Liver (tissue), 9 donors: ENCODE data around the gene TMCO4. TPM values are rescaled to one million over a fixed set of nuclear protein-coding genes. Genes with fewer than 3 reads are reported as not detected.

Experiments used
- DNase-seq: peaks from one replicate; pipeline ENCODE4 v3.0.0-alpha.2; 2017; ENCODE audit warnings: low spot score
- H3K27ac ChIP-seq, 2 donors: one replicate each; pipeline ENCODE4 v1.7.0; 2013; ENCODE audit warnings: inconsistent platforms in 2 of 2, low read length in 2 of 2, control low read depth in 1 of 2, low read depth in 1 of 2, mild to moderate bottlenecking in 1 of 2
- H3K27me3 ChIP-seq, 4 donors: one replicate each; pipeline versions ENCODE4 v1.6.1 to v1.7.0; 2013; ENCODE audit warnings: low read length in 3 of 4, inconsistent platforms in 1 of 4, mild to moderate bottlenecking in 1 of 4, moderate library complexity in 1 of 4; ENCODE audit not compliant: control insufficient read depth in 4 of 4, insufficient read depth in 4 of 4
- H3K36me3 ChIP-seq, 4 donors: one replicate each; pipeline versions ENCODE4 v1.6.1 to v1.7.0; 2013; ENCODE audit warnings: low read length in 3 of 4, mild to moderate bottlenecking in 3 of 4, low read depth in 1 of 4, moderate library complexity in 1 of 4; ENCODE audit not compliant: control insufficient read depth in 4 of 4, insufficient read depth in 3 of 4
- H3K4me1 ChIP-seq, 4 donors: one replicate each; pipeline versions ENCODE4 v1.6.1 to v1.7.0; 2013; ENCODE audit warnings: low read length in 3 of 4, mild to moderate bottlenecking in 3 of 4, moderate library complexity in 1 of 4; ENCODE audit not compliant: control insufficient read depth in 4 of 4, insufficient read depth in 4 of 4
- H3K4me3 ChIP-seq, 3 donors: one replicate each; pipeline versions ENCODE4 v1.6.1 to v1.7.0; 2013; ENCODE audit warnings: low read length in 3 of 3, control low read depth in 1 of 3, low read depth in 1 of 3, mild to moderate bottlenecking in 1 of 3
- H3K9ac ChIP-seq, 2 donors: one replicate each; pipeline ENCODE4 v1.7.0; 2013; ENCODE audit warnings: low read length in 2 of 2, mild to moderate bottlenecking in 2 of 2, moderate library complexity in 2 of 2, control low read depth in 1 of 2, low read depth in 1 of 2
- H3K9me3 ChIP-seq, 4 donors: one replicate each; pipeline versions ENCODE4 v1.6.1 to v1.7.0; 2013; ENCODE audit warnings: low read length in 3 of 4; ENCODE audit not compliant: control insufficient read depth in 4 of 4
- CTCF ChIP-seq: fragments of 150-350 bp; IDR thresholded peaks from 2 replicates; pipeline ENCODE4 v1.5.1; 2017; ENCODE audit warnings: improper control_type of control experiment, low read depth, low read length; ENCODE audit not compliant: missing input control
- EGR1 ChIP-seq, 2 donors: IDR thresholded peaks; 2 replicates each; pipeline ENCODE4 v1.6.1; 2016 to 2018; ENCODE audit warnings: antibody characterized with exemption in 2 of 2, low read depth in 2 of 2
- FOXA1 ChIP-seq: IDR thresholded peaks from 2 replicates; pipeline ENCODE4 v1.6.1; 2016; ENCODE audit warnings: antibody characterized with exemption
- FOXA2 ChIP-seq: IDR thresholded peaks from 2 replicates; pipeline ENCODE4 v1.6.1; 2016; ENCODE audit warnings: antibody characterized with exemption
- GABPA ChIP-seq, 2 donors: IDR thresholded peaks in 1 of 2; conservative IDR thresholded peaks in 1 of 2; 2 replicates each; pipeline ENCODE4 v1.6.1; 2016; ENCODE audit warnings: antibody characterized with exemption in 2 of 2, mild to moderate bottlenecking in 1 of 2, moderate library complexity in 1 of 2
- HNF4A ChIP-seq, 2 donors: conservative IDR thresholded peaks; 2 replicates each; pipeline ENCODE4 v1.6.1; 2016; ENCODE audit warnings: antibody characterized with exemption in 2 of 2, mild to moderate bottlenecking in 2 of 2
- HNF4G ChIP-seq: IDR thresholded peaks from 2 replicates; pipeline ENCODE4 v1.6.1; 2016; ENCODE audit warnings: antibody characterized with exemption
- JUND ChIP-seq, 2 donors: IDR thresholded peaks; 2 replicates each; pipeline ENCODE4 v1.6.1; 2016; ENCODE audit warnings: antibody characterized with exemption in 2 of 2
- NR2F2 ChIP-seq: IDR thresholded peaks from 2 replicates; pipeline ENCODE4 v1.6.1; 2016; ENCODE audit warnings: antibody characterized with exemption
- RAD21 ChIP-seq, 2 donors: IDR thresholded peaks; 2 replicates each; pipeline ENCODE4 v1.6.1; 2016; ENCODE audit warnings: antibody characterized with exemption in 2 of 2, mild to moderate bottlenecking in 2 of 2
- REST ChIP-seq: IDR thresholded peaks from 2 replicates; pipeline ENCODE4 v1.6.1; 2016; ENCODE audit warnings: antibody characterized with exemption, mild to moderate bottlenecking
- RXRA ChIP-seq, 2 donors: IDR thresholded peaks; 2 replicates each; pipeline ENCODE4 v1.6.1; 2017 to 2018; ENCODE audit warnings: antibody characterized with exemption in 2 of 2, mild to moderate bottlenecking in 1 of 2
- SP1 ChIP-seq: IDR thresholded peaks from 2 replicates; pipeline ENCODE4 v1.6.1; 2018; ENCODE audit warnings: antibody characterized with exemption, mild to moderate bottlenecking
- TAF1 ChIP-seq: conservative IDR thresholded peaks from 2 replicates; pipeline ENCODE4 v1.6.1; 2016; ENCODE audit warnings: antibody characterized with exemption, mild to moderate bottlenecking
- WGBS: extraction: QIAGEN DNeasy Blood & Tissue Kit; methylation state at CpG from one replicate; pipeline ENCODE4 v1.1.7; 2013; 5-methylcytosine and 5-hydroxymethylcytosine counted together
- polyA plus RNA-seq, 2 donors: library from polyadenylated mRNA; stranded (reverse) in 1 of 2; unstranded in 1 of 2; fragments of 200-250 nt in 1 of 2; fragments of >200 nt in 1 of 2; fragmentation: Nextera tagmentation in 1 of 2; extraction: Ambion mirVana in 1 of 2; gene quantifications; one replicate each; pipeline versions ENCODE4 v1.2.1 to v1.2.3, GENCODE V29; 2013 to 2015
- total RNA-seq, 2 donors: library from RNA; depleted of rRNA; stranded (reverse); fragments of >200 nt; gene quantifications; one replicate each; pipeline ENCODE4 v1.2.3, GENCODE V29; 2014
- TF ChIP-seq, protein P1 (sequence below): IDR thresholded peaks from 2 replicates; pipeline ENCODE4 v1.6.1; 2016; ENCODE audit warnings: antibody characterized with exemption
- TF ChIP-seq, protein P2 (sequence below): IDR thresholded peaks from 2 replicates; pipeline ENCODE4 v1.6.1; 2016; ENCODE audit warnings: antibody characterized with exemption
- donor health status: healthy.
- donor health status: healthy.
- donor health status: healthy.
- donor health status: healthy.
- donor health status: healthy.

The TMCO4 gene
- total and polyA plus RNA-seq, 4 donors, result 4.0 to 9.5 (median 6.0) TPM

DNA sequence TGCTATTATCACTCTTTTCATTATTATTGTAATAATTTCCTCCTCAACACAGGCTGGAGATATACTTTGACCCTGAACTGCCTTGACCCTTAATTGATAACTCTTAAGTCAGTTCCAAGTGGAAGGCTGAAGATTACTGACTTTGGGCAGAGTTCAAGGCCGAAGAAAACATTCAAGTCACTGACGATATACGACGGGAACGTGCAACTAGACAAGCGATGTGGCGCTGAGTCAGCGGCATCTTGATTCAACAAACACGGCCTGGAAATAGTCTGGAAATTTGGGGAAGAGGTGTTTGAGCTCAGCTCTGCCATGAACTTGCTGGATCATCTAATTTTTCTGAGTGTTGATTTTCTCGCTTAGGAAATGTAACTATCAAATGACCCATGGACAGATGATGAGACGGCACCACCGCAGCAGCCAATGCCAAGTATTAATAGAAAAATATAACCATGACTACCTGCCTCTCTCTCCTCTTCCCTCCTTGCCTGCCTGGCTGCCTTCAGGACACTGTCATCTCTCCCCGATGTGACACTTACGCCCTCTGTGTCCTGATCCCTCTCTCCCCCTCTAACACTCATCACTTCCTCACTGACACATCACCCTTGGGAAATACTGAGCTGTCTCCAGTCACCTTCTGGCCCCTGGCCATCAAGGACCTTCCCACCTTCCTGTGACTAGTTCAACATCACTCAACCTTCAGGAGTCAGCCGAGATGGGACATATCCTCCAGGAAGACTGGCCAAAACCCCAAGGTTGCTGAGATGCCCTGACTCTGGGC lies 49.4 kb downstream of the TMCO4 start:
- DNase-seq, result no peak
- Histone ChIP-seq H3K27me3 (no peaks in the 10 kb centered on the region), H3K4me1 (peaks cover 0 to 15% (median 13%) of the 10 kb centered on the region in 4 donors), H3K4me3 (no peak overlapping the region), H3K9ac (no peak overlapping the region), H3K27ac (no peak overlapping the region), H3K9me3 (no peaks in the 10 kb centered on the region), H3K36me3 (peaks cover 0 to 27% (median 13%) of the 10 kb centered on the region in 4 donors)
- TF ChIP-seq CTCF (no peak), FOXA1 (no peak), REST (no peak), RXRA (IDR thresholded peaks at IDR 0.05) (no peak), FOXA2 (no peak), SP1 (no peak), GABPA (IDR thresholded peaks at IDR 0.05 in 1 of 2, conservative IDR thresholded peaks at IDR 0.05 in 1 of 2) (no peak), TAF1 (no peak), HNF4G (no peak), EGR1 (IDR thresholded peaks at IDR 0.05; ENCODE audit: low read depth in 2 of 2) (no peak), HNF4A (conservative IDR thresholded peaks at IDR 0.05) (no peak), RAD21 (IDR thresholded peaks at IDR 0.05) (no peak)
- TF ChIP-seq, protein P1, sequence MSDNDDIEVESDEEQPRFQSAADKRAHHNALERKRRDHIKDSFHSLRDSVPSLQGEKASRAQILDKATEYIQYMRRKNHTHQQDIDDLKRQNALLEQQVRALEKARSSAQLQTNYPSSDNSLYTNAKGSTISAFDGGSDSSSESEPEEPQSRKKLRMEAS, result no peak
- TF ChIP-seq, protein P2, sequence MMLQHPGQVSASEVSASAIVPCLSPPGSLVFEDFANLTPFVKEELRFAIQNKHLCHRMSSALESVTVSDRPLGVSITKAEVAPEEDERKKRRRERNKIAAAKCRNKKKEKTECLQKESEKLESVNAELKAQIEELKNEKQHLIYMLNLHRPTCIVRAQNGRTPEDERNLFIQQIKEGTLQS, result no peak
- WGBS, result 86% methylated on average over 15 of the region's 15 CpGs

DNA sequence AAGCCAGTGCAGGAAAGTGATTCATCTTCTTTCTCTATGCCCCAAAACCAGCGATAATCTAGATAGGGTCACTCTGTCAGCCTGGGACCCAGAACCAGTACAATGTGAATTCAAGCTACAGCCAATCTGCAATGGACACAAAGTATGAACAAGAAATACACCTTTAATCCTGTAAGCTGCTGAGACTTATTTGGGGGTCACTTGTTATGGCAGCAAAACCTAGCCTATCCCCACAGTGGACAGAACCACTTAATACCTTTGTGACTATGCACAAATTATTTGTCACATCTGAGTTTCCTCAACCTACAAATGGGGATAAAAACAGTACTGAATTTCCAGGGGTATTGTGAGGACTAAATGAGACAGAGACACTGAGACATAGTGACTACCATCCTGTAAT lies 50.0 kb downstream of the TMCO4 start:
- no peak for DNase-seq
- Histone ChIP-seq H3K27me3 (no peaks in the 10 kb centered on the region), H3K27ac (no peak overlapping the region), H3K9ac (no peak overlapping the region), H3K9me3 (no peaks in the 10 kb centered on the region), H3K4me3 (no peak overlapping the region), H3K36me3 (peaks cover 0 to 31% (median 14%) of the 10 kb centered on the region in 4 donors), H3K4me1 (peaks cover 0 to 9% (median 7%) of the 10 kb centered on the region in 4 donors)
- 96% methylated on average over 1 of the region's 1 CpG for WGBS
- TF ChIP-seq EGR1 (IDR thresholded peaks at IDR 0.05; ENCODE audit: low read depth in 2 of 2), result no peak
- TF ChIP-seq NR2F2, result no peak
- TF ChIP-seq TAF1, result no peak
- no peak for TF ChIP-seq RAD21 (IDR thresholded peaks at IDR 0.05)
- no peak for TF ChIP-seq FOXA1
- TF ChIP-seq CTCF, result no peak
- TF ChIP-seq, protein P2, result no peak
- TF ChIP-seq SP1, result no peak
- no peak for TF ChIP-seq JUND (IDR thresholded peaks at IDR 0.05)
- TF ChIP-seq REST, result no peak
- TF ChIP-seq HNF4G, result no peak
